SU-DHL-6 (cell line): ENCODE results near the gene SLC7A6.

Source experiments
- CTCF ChIP-seq: fragments of 200-600 bp; sonication (generic); IDR thresholded peaks from one replicate; pipeline ENCODE4 v1.5.1; 2017; ENCODE audit warnings: antibody characterized with exemption, mild to moderate bottlenecking, low read length, moderate library complexity; ENCODE audit not compliant: insufficient read depth, poor library complexity, severe bottlenecking
- EZH2phosphoT487 ChIP-seq: fragments of 200-600 bp; sonication (generic), shearing (Covaris generic); conservative IDR thresholded peaks from 2 replicates; pipeline ENCODE4 v1.6.1; 2018; ENCODE audit warnings: mild to moderate bottlenecking, antibody characterized with exemption, low read length, moderate library complexity, mixed read lengths

GRCh38 chr16:68228652-68229051 lies 35.7 kb upstream of the SLC7A6 start:
- no peak for TF ChIP-seq CTCF
- TF ChIP-seq EZH2phosphoT487: no peak
